DMS79 (cell line): ENCODE data around the gene COL28A1.
"Not testable (repeated sequence)": the region's sequence is repeated elsewhere in the genome, so short reads cannot be mapped to it uniquely, and the experiment has no call there.

Source experiments
- DNase-seq: peaks from one replicate; lab custom pipeline; 2025; lab: John Stamatoyannopoulos, UW

The COL28A1 gene

DNA sequence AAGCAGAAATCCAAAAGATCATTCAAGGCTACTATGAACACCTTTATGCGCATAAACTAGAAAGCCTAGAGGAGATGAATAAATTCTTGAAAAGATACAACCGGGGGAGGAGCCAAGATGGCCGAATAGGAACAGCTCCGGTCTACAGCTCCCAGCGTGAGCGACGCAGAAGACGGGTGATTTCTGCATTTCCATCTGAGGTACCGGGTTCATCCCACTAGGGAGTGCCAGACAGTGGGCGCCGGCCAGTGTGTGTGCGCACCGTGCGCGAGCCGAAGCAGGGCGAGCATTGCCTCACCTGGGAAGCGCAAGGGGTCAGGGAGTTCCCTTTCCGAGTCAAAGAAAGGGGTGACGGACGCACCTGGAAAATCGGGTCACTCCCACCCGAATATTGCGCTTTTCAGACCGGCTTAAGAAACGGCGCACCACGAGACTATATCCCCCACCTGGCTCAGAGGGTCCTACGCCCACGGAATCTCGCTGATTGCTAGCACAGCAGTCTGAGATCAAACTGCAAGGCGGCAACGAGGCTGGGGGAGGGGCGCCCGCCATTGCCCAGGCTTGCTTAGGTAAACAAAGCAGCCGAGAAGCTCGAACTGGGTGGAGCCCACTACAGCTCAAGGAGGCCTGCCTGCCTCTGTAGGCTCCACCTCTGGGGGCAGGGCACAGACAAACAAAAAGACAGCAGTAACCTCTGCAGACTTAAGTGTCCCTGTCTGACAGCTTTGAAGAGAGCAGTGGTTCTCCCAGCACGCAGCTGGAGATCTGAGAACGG is 70.5 kb downstream of the COL28A1 start:
- DNase-seq, result not testable (repeated sequence)

DNA sequence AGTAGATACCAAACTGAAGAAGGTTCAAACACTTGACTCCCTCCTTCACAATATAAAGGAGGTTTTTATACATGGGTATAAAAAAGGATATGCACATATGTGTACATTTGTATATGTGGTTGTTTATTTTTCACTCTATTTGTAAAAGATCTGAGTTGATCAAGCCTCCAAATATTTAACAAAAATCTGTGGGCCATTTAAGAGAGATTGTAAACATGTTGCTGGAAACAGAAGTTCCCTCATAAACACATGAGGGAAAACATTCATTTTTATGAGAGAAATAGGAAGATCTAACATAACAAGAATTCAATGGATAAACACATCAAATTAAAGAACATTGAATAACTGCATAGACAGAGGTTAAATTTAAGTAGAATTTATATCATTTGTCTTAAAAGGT is 81.7 kb downstream of the COL28A1 start:
- no peak for DNase-seq

DNA sequence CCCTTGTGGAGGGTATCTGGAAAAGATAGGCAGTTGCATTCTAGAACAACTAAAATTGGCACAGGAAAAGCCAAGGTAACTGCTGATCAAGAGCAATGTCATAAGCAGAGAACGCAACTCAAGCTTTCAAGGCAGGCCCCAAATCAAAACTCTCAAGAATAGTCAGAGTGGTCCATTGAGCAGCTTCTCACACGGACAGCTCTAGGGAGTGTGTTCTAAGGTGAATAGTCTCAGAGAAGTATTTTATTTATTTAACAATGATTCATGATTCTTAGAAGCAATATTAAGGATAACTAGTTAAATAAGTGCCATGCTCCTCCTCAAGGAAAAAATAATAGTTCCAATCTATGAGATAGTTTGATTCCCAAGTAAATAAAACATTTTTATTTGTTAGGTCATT is 83.0 kb downstream of the COL28A1 start:
- DNase-seq, result no peak

GRCh38 chr7:7452119-7452518 is 83.6 kb downstream of the COL28A1 start:
- DNase-seq, result no peak

DNA sequence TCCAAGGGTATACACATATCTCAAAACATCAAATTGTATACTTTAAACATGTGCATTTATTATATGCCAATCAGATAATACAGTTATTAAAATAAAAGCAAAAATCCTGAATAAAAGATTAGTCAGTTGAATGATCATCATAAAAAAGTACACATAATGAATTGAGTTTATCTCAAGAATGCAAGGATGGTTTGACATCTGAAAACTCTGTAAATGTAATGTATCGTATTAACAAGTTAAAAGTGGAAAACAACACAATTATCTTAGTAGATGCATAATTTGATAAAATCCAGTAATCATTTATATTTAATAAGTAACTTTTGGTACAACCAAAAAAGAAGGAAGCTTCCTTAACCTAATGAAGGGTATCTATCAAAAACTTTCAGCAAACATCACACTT is 86.6 kb downstream of the COL28A1 start:
- no peak for DNase-seq

GRCh38 chr7:7446616-7447015 is 89.1 kb downstream of the COL28A1 start:
- DNase-seq, result no peak

GRCh38 chr7:7443806-7444350 is 91.8 kb downstream of the COL28A1 start:
- no peak for DNase-seq

DNA sequence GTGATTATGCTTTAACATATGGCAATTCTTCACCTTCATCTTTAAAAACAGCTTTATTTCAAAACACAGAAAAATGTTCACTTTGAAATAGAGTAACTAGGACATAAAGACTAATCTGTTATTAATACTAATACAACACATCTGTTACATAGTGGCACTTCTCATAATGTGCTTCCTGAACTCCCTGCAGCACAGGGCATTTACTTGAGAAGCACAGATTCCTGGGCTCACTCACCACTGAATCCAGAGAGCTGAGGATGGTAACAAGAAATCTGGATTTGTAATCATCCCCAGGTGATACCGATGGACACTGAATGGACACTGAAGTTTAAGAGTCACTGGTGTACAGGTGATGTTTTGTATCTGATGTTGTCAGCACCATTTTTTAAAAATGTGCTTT is 96.1 kb downstream of the COL28A1 start:
- no peak for DNase-seq

DNA sequence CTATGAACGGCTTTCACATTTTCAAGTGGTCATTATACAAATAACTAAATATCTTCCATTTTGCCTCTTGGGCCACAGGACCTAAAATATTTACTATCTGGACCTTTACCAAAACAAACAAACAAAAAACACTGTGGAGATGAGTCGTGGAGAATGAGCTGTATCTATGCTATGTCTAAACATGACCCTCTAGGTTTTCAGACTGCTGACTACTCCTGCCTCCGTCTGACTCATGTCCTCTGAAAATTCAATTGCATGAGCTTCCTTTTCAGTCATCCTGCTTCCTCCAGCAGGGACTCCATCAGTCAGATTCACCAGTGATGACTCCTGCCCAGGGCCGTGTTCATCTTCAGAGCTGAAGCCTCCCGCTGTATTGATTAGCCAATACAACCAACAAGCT is 96.8 kb downstream of the COL28A1 start:
- DNase-seq, result no peak

GRCh38 chr7:7435978-7436377 is 99.7 kb downstream of the COL28A1 start:
- DNase-seq, result no peak

DNA sequence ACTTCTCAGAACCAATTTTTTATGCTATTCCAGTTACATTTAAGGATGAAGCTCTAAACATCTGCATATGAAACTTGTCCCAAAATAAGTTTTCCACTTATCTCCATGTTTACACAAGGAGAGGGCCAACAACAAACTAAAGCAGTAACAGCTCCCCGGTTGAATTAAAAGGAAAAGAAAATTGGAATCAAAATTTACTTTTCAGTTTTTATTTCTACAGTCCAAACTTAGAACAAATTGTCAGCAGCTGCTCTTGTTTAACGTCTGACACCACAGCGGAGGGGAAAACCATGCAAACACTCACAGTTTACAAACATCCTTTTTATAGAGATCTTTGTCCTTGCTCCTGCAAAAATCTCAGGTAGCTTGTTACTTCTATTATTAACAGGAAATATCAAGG is 101.3 kb downstream of the COL28A1 start:
- no peak for DNase-seq

DNA sequence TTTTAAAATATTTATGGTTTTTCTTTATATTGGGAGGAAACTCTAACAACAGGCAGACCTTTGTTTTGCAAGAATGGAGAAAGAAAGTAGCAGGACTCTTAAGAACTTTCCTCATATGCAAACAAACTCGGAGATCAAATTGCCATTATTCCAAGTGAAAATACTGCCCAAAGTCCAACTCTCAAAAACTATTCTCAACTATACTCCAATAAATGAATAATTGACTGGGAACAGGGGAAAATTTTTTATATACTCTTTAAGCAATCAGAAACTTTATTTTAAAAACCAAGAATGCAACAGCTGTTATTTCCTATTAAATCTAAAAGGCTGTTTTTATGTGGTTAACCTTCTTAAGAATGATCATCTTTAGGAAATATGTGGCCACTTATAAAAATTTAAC is 101.9 kb downstream of the COL28A1 start:
- no peak for DNase-seq

GRCh38 chr7:7432979-7433378 is 102.7 kb downstream of the COL28A1 start:
- no peak for DNase-seq

DNA sequence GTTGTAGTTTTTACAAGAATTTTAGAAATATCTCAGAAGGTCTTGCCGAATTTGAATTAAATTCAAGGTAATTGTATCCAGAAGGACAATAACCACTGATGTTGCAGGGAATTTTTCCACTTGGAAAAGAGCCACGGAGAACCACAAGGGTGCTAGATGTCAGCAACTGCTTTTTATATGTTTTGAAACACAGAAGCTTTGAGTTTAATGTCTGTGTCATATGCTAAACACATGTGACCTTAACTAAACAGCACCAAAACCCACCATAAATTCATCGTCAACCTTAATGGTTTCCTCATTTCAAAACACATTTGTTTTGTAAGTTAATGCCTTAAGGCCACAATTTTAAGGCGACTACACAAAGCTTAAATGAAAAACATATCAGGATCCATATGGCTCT is 106.9 kb downstream of the COL28A1 start:
- no peak for DNase-seq

- DNase-seq, result no peak
Measured at GRCh38 chr7:7427363-7427762, 108.3 kb downstream of the COL28A1 start.

- DNase-seq, result no peak
Measured at GRCh38 chr7:7426676-7427075, 109.0 kb downstream of the COL28A1 start.

GRCh38 chr7:7425321-7425720 is 110.4 kb downstream of the COL28A1 start:
- DNase-seq, result no peak

- no peak for DNase-seq
Measured at GRCh38 chr7:7424151-7424873, 111.4 kb downstream of the COL28A1 start.

GRCh38 chr7:7422641-7423040 is 113.0 kb downstream of the COL28A1 start:
- no peak for DNase-seq

DNA sequence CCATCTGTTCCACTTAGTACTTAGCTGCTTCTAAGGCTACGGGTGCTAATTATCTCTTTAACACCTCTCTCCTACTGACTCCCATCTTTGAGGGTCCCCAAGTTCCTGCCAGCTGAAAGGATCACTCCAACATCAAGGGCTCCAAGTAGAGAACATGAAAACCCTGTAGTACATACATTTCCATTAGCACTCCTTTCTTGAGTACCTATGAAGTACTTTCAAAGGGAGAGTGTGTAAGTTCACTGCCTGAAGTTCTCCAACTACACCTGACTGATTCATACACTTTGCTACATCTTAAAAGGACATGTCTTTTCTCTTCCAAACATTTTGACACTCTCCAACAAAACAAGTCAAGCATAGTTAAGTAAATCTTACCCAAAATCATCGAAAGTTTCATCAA is 113.8 kb downstream of the COL28A1 start:
- DNase-seq, result no peak

DNA sequence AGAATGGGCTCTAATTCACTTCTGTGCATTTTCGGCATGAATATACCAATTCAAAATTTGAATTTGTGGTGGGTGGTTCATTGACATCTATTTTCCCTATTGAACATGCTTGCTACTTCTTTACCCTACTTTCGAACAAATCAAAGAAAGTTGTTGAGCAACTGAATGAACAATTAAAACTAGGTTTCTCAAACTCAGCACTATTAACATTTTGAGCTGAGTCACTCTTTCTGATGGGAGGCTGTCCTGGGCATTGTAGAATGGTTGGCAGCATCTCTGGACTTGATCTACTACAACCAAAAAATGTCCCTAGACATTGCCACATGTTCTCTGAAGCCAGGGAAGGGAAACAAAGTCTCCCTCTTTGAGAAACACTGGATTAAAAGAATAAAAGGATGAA is 116.7 kb downstream of the COL28A1 start:
- no peak for DNase-seq

DNA sequence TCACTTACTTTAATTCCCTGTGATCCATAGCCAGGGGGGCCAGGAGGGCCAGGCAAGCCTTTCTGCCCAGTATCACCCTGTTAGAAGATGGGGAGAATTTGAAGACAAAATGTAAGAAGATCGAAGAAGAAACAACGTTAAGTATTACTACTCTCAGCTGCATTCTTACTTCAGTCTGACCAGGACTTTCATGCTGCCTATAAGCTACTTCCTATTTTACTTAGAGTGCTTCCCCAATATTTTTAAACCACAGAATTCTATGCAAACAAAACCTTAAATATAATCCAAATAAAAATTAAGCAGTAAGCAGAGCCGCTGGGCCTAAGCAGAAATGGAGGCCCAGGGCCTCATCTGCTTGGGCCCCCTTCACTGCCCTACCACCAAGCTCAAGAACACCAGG is 117.8 kb downstream of the COL28A1 start:
- no peak for DNase-seq

DNA sequence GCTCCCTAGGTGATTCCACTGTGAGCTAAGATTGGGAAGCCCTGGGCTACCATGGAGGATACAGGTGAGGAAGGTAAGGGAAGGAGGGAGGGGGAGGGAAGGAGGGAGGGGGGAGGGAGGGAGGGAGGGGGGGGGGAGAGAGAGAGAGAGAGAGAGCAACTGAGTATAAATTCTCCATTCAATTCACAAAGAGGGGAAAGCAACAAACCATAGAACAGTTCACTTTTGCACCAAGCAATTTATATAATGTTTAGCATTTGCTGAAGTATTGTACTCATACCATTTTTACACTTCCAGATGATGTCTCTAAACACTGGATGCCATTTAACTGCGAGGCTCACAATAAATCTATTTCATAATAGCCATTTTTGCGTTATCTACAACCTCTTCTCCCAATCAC is 118.3 kb downstream of the COL28A1 start:
- no peak for DNase-seq
